H7 (cell line): ENCODE measurements around the gene DGLUCY. TPM values are rescaled to one million over a fixed set of nuclear protein-coding genes. Genes with fewer than 3 reads are reported as not detected.

Experiments used
- DNase-seq: peaks from one replicate; pipeline ENCODE4 v3.0.0; 2012
- H3K27me3 ChIP-seq: 2 replicates; pipeline ENCODE4 v1.6.0; 2011; ENCODE audit warnings: mild to moderate bottlenecking, low read length; ENCODE audit not compliant: control insufficient read depth, insufficient read depth
- H3K36me3 ChIP-seq: replicated peaks from 2 replicates; pipeline ENCODE4 v1.5.1; 2011; ENCODE audit warnings: low read length; ENCODE audit not compliant: control insufficient read depth, insufficient read depth
- H3K4me3 ChIP-seq: 2 replicates; pipeline ENCODE4 v1.5.1; 2011; ENCODE audit warnings: low read depth, mild to moderate bottlenecking, control low read depth, low read length, moderate library complexity; ENCODE audit not compliant: insufficient read depth
- total RNA-seq: library from RNA; depleted of rRNA; stranded (reverse); fragments of >200 nt; shearing (Covaris generic); gene quantifications from 2 replicates; pipeline ENCODE4 v1.2.3, GENCODE V29; 2014

The DGLUCY gene
- total RNA-seq, 1 experiment from 2014 or later = 20.3 TPM

- Histone ChIP-seq H3K27me3 (no peaks in the 10 kb centered on the region), H3K36me3 (no peaks in the 10 kb centered on the region), H3K4me3 (no peak overlapping the region)
- DNase-seq = no peak
These were observed 115.1 kb downstream of the DGLUCY start for GRCh38 chr14:91229005-91229382.

GRCh38 chr14:91229743-91230200 is 115.9 kb downstream of the DGLUCY start:
- no peaks in the 10 kb centered on the region for H3K36me3 ChIP-seq
- DNase-seq = no peak
- H3K27me3 ChIP-seq = no peaks in the 10 kb centered on the region
- H3K4me3 ChIP-seq = no peak overlapping the region

- no peaks in the 10 kb centered on the region for H3K27me3 ChIP-seq
- no peak for DNase-seq
- H3K4me3 ChIP-seq = no peak overlapping the region
- H3K36me3 ChIP-seq = no peaks in the 10 kb centered on the region
These were observed 116.6 kb downstream of the DGLUCY start for GRCh38 chr14:91230397-91231035.

GRCh38 chr14:91231446-91231845 is 117.6 kb downstream of the DGLUCY start:
- no peaks in the 10 kb centered on the region for H3K36me3 ChIP-seq
- DNase-seq = no peak
- no peak overlapping the region for H3K4me3 ChIP-seq
- H3K27me3 ChIP-seq = no peaks in the 10 kb centered on the region

- Histone ChIP-seq H3K27me3 (no peaks in the 10 kb centered on the region), H3K36me3 (no peaks in the 10 kb centered on the region), H3K4me3 (no peak overlapping the region)
- DNase-seq = no peak
These were observed 118.2 kb downstream of the DGLUCY start for GRCh38 chr14:91232052-91232451.

GRCh38 chr14:91232603-91233002 is 118.7 kb downstream of the DGLUCY start:
- no peak for DNase-seq
- Histone ChIP-seq H3K36me3 (no peaks in the 10 kb centered on the region), H3K4me3 (no peak overlapping the region), H3K27me3 (no peaks in the 10 kb centered on the region)

- no peaks in the 10 kb centered on the region for H3K36me3 ChIP-seq
- DNase-seq = no peak
- no peak overlapping the region for H3K4me3 ChIP-seq
These were observed 120.3 kb downstream of the DGLUCY start for GRCh38 chr14:91233936-91234790.

GRCh38 chr14:91234791-91235114 is 120.9 kb downstream of the DGLUCY start:
- no peak for DNase-seq
- Histone ChIP-seq H3K27me3 (no peaks in the 10 kb centered on the region), H3K4me3 (no peak overlapping the region), H3K36me3 (no peaks in the 10 kb centered on the region)

More at GRCh38 chr14:91233936-91234790, 120.3 kb downstream of the DGLUCY start:
- no peaks in the 10 kb centered on the region for H3K27me3 ChIP-seq

- Histone ChIP-seq H3K27me3 (no peaks in the 10 kb centered on the region), H3K36me3 (no peaks in the 10 kb centered on the region), H3K4me3 (no peak overlapping the region)
- DNase-seq = no peak
These were observed 122.0 kb downstream of the DGLUCY start for GRCh38 chr14:91235841-91236240.

- Histone ChIP-seq H3K27me3 (no peaks in the 10 kb centered on the region), H3K4me3 (no peak overlapping the region), H3K36me3 (no peaks in the 10 kb centered on the region)
- no peak for DNase-seq
These were observed 123.3 kb downstream of the DGLUCY start for GRCh38 chr14:91237219-91237618.

GRCh38 chr14:91238085-91238484 is 124.2 kb downstream of the DGLUCY start:
- Histone ChIP-seq H3K4me3 (no peak overlapping the region), H3K27me3 (no peaks in the 10 kb centered on the region), H3K36me3 (no peaks in the 10 kb centered on the region)
- no peak for DNase-seq

- H3K36me3 ChIP-seq = no peaks in the 10 kb centered on the region
- no peak overlapping the region for H3K4me3 ChIP-seq
- DNase-seq = no peak
- no peaks in the 10 kb centered on the region for H3K27me3 ChIP-seq
These were observed 124.8 kb downstream of the DGLUCY start for GRCh38 chr14:91238661-91239060.

- Histone ChIP-seq H3K36me3 (no peaks in the 10 kb centered on the region), H3K4me3 (no peak overlapping the region)
- DNase-seq = no peak
These were observed 128.0 kb downstream of the DGLUCY start for GRCh38 chr14:91241863-91242262.

GRCh38 chr14:91242635-91243034 is 128.8 kb downstream of the DGLUCY start:
- Histone ChIP-seq H3K27me3 (no peaks in the 10 kb centered on the region), H3K4me3 (no peak overlapping the region), H3K36me3 (no peaks in the 10 kb centered on the region)
- DNase-seq = no peak

More at GRCh38 chr14:91241863-91242262, 128.0 kb downstream of the DGLUCY start:
- H3K27me3 ChIP-seq = no peaks in the 10 kb centered on the region

GRCh38 chr14:91243074-91243471 is 129.2 kb downstream of the DGLUCY start:
- Histone ChIP-seq H3K36me3 (no peaks in the 10 kb centered on the region), H3K27me3 (no peaks in the 10 kb centered on the region), H3K4me3 (no peak overlapping the region)
- DNase-seq = no peak
